Neural cell (in vitro differentiated cells): ENCODE data around the gene ATL2. TPM values are rescaled to one million over a fixed set of nuclear protein-coding genes. Genes with fewer than 3 reads are reported as not detected.

Experiments
- H2AFZ ChIP-seq: fragments of 200-600, 300-800 bp; sonication (generic), shearing (Covaris generic); 2 replicates; pipeline ENCODE4 v1.6.0; 2014; ENCODE audit warnings: low read depth, mild to moderate bottlenecking, antibody characterized with exemption, low read length, moderate library complexity
- H3F3A ChIP-seq: fragments of 200-600 bp; shearing (Covaris generic); 2 replicates; pipeline ENCODE4 v1.6.1; 2016; ENCODE audit warnings: mild to moderate bottlenecking, moderate library complexity, mixed read lengths, antibody characterized with exemption, low read length; ENCODE audit not compliant: insufficient read depth, poor library complexity, severe bottlenecking
- H3K27ac ChIP-seq: fragments of 200-600, 300-800 bp; sonication (generic), shearing (Covaris generic); 2 replicates; pipeline ENCODE4 v1.5.1; 2014; ENCODE audit warnings: mild to moderate bottlenecking, low read length, moderate library complexity
- H3K27me3 ChIP-seq: fragments of 300-800, 200-600 bp; sonication (generic), shearing (Covaris generic); 2 replicates; pipeline ENCODE4 v1.6.0; 2014; ENCODE audit warnings: mild to moderate bottlenecking, low read depth, low read length, moderate library complexity; ENCODE audit not compliant: insufficient read depth
- H3K36me3 ChIP-seq: fragments of 300-800, 200-600 bp; sonication (generic), shearing (Covaris generic); 2 replicates; pipeline ENCODE4 v1.5.1; 2014; ENCODE audit warnings: mild to moderate bottlenecking, antibody characterized with exemption, low read length, moderate library complexity; ENCODE audit not compliant: insufficient read depth
- H3K4me2 ChIP-seq: fragments of 300-800, 200-600 bp; sonication (generic), shearing (Covaris generic); 2 replicates; pipeline ENCODE4 v1.6.0; 2014; ENCODE audit warnings: mild to moderate bottlenecking, low read length
- H3K4me3 ChIP-seq: fragments of 300-800, 200-600 bp; sonication (generic), shearing (Covaris generic); 2 replicates; pipeline ENCODE4 v1.5.1; 2014; ENCODE audit warnings: mild to moderate bottlenecking, low read length, moderate library complexity
- H3K79me2 ChIP-seq: fragments of 200-600 bp; shearing (Covaris generic); replicated peaks from 2 replicates; pipeline ENCODE4 v1.6.0; 2014; ENCODE audit warnings: mild to moderate bottlenecking, low read length, moderate library complexity; ENCODE audit not compliant: insufficient read depth
- H3K9ac ChIP-seq: fragments of 300-800, 200-600 bp; sonication (generic), shearing (Covaris generic); 2 replicates; pipeline ENCODE4 v1.6.1; 2016; ENCODE audit warnings: mild to moderate bottlenecking, low read length, mixed read lengths
- H3K9me2 ChIP-seq: fragments of 200-600 bp; shearing (Covaris generic); 2 replicates; pipeline ENCODE4 v1.6.1; 2016; ENCODE audit warnings: mild to moderate bottlenecking, low read length, mixed read lengths; ENCODE audit not compliant: insufficient read depth
- H3K9me3 ChIP-seq: fragments of 200-600, 300-800 bp; sonication (generic), shearing (Covaris generic); 2 replicates; pipeline ENCODE4 v1.6.1; 2016; ENCODE audit warnings: mild to moderate bottlenecking, mixed run types, low read length, moderate library complexity, mixed read lengths
- H4K20me1 ChIP-seq: fragments of 200-600 bp; shearing (Covaris generic); 2 replicates; pipeline ENCODE4 v1.6.1; 2016; ENCODE audit warnings: mild to moderate bottlenecking, mixed run types; ENCODE audit not compliant: insufficient read depth
- EP300 ChIP-seq: fragments of 450-650 bp; conservative IDR thresholded peaks from 2 replicates; pipeline ENCODE4 v1.6.1; 2014; ENCODE audit warnings: antibody characterized with exemption, mild to moderate bottlenecking, moderate library complexity; ENCODE audit not compliant: poor library complexity, severe bottlenecking
- EZH2 ChIP-seq: fragments of 200-600, 300-800 bp; shearing (Covaris generic), sonication (generic); IDR thresholded peaks from 2 replicates; pipeline ENCODE4 v1.6.1; 2014; ENCODE audit warnings: antibody characterized with exemption, low read length, borderline replicate concordance, mild to moderate bottlenecking; ENCODE audit not compliant: insufficient read depth, poor library complexity, severe bottlenecking
- MXI1 ChIP-seq: fragments of 450-650 bp; conservative IDR thresholded peaks from 2 replicates; pipeline ENCODE4 v1.6.1; 2014; ENCODE audit warnings: antibody characterized with exemption, mild to moderate bottlenecking; ENCODE audit not compliant: poor library complexity, severe bottlenecking
- POLR2AphosphoS5 ChIP-seq: IDR thresholded peaks from 2 replicates; pipeline ENCODE4 v1.6.1; 2012
- RAD21 ChIP-seq: fragments of 450-650 bp; conservative IDR thresholded peaks from 2 replicates; pipeline ENCODE4 v1.6.1; 2014; ENCODE audit warnings: antibody characterized with exemption, mild to moderate bottlenecking, moderate library complexity
- REST ChIP-seq: IDR thresholded peaks from 2 replicates; pipeline ENCODE4 v1.6.1; 2012; ENCODE audit warnings: borderline replicate concordance
- SMC3 ChIP-seq: fragments of 450-650 bp; conservative IDR thresholded peaks from 2 replicates; pipeline ENCODE4 v1.6.1; 2014; ENCODE audit warnings: antibody characterized with exemption, mild to moderate bottlenecking, moderate library complexity; ENCODE audit not compliant: poor library complexity
- TAF1 ChIP-seq: IDR thresholded peaks from 2 replicates; pipeline ENCODE4 v1.6.1; 2012; ENCODE audit warnings: low read depth
- polyA plus RNA-seq: library from polyadenylated mRNA; depleted of rRNA; stranded (reverse); fragments of >200 nt; gene quantifications from 2 replicates; pipeline ENCODE4 v1.2.3, GENCODE V29; 2014
- TF ChIP-seq, protein P1 (sequence below): fragments of 450-650 bp; IDR thresholded peaks from 2 replicates; pipeline ENCODE4 v1.5.1; 2014; ENCODE audit warnings: antibody characterized with exemption, mild to moderate bottlenecking, moderate library complexity; ENCODE audit not compliant: poor library complexity, severe bottlenecking

The ATL2 gene
- polyA plus RNA-seq, 1 donor from 2014 or later: 66.8 TPM

DNA sequence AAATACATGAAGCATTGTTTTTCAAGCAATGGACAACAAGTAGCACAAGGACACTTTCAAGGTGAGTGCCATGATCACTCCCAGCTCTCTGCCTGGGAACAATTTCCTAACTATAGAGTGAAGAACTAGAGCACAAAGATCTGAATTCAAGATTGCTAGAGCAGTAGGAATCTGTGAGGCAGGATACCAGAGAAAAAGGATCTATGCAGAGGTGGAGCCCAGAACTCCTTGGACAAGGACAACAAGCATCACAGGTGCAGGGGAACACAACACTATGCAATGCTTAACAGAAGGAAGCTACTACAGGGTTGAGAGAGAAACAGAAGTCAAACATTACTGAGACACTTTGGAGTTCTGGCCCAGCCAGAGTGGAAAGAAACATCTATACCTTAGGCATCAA, 24.7 kb downstream of the ATL2 start:
- H3F3A ChIP-seq: no peaks in the 10 kb centered on the region
- H3K9me2 ChIP-seq: no peaks in the 10 kb centered on the region
- H3K27ac ChIP-seq: no peak overlapping the region
- H3K36me3 ChIP-seq: peaks cover 5% of the 10 kb centered on the region
- H3K9ac ChIP-seq: no peak overlapping the region
- H4K20me1 ChIP-seq: no peaks in the 10 kb centered on the region
- H3K9me3 ChIP-seq: no peaks in the 10 kb centered on the region
- H3K27me3 ChIP-seq: no peaks in the 10 kb centered on the region
- H3K4me2 ChIP-seq: no peak overlapping the region
- peaks cover 28% of the 10 kb centered on the region for H3K79me2 ChIP-seq
- H3K4me3 ChIP-seq: no peak overlapping the region
- H2AFZ ChIP-seq: no peak overlapping the region
- TF ChIP-seq SMC3 (no peak), MXI1 (no peak), RAD21 (no peak), EP300 (no peak), POLR2AphosphoS5 (no peak), REST (no peak), EZH2 (no peak), TAF1 (no peak)
- TF ChIP-seq, protein P1, sequence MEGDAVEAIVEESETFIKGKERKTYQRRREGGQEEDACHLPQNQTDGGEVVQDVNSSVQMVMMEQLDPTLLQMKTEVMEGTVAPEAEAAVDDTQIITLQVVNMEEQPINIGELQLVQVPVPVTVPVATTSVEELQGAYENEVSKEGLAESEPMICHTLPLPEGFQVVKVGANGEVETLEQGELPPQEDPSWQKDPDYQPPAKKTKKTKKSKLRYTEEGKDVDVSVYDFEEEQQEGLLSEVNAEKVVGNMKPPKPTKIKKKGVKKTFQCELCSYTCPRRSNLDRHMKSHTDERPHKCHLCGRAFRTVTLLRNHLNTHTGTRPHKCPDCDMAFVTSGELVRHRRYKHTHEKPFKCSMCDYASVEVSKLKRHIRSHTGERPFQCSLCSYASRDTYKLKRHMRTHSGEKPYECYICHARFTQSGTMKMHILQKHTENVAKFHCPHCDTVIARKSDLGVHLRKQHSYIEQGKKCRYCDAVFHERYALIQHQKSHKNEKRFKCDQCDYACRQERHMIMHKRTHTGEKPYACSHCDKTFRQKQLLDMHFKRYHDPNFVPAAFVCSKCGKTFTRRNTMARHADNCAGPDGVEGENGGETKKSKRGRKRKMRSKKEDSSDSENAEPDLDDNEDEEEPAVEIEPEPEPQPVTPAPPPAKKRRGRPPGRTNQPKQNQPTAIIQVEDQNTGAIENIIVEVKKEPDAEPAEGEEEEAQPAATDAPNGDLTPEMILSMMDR: no peak

GRCh38 chr2:38345323-38346038, 31.6 kb downstream of the ATL2 start:
- H3K36me3 ChIP-seq: no peaks in the 10 kb centered on the region
- H3K4me3 ChIP-seq: no peak overlapping the region
- peaks cover 11% of the 10 kb centered on the region for H3K79me2 ChIP-seq
- TF ChIP-seq SMC3 (no peak), RAD21 (no peak), MXI1 (no peak), EZH2 (no peak), EP300 (no peak), REST (no peak), POLR2AphosphoS5 (no peak), TAF1 (no peak)
- TF ChIP-seq, protein P1: no peak
- H3K9ac ChIP-seq: no peak overlapping the region
- no peaks in the 10 kb centered on the region for H3F3A ChIP-seq
- no peak overlapping the region for H3K27ac ChIP-seq
- no peak overlapping the region for H2AFZ ChIP-seq
- no peaks in the 10 kb centered on the region for H3K9me2 ChIP-seq
- H4K20me1 ChIP-seq: no peaks in the 10 kb centered on the region
- H3K4me2 ChIP-seq: no peak overlapping the region
- no peaks in the 10 kb centered on the region for H3K27me3 ChIP-seq
- H3K9me3 ChIP-seq: no peaks in the 10 kb centered on the region
